H9 (cell line): ENCODE data around the gene CHN2. TPM values are rescaled to one million over a fixed set of nuclear protein-coding genes. Genes with fewer than 3 reads are reported as not detected.

Experiments
- DNase-seq: peaks from one replicate; pipeline ENCODE4 v3.0.0-alpha.2; 2017
- H2AFZ ChIP-seq: one replicate; pipeline ENCODE4 v1.6.1; 2013; ENCODE audit warnings: mild to moderate bottlenecking, low read length, control low read depth, moderate library complexity
- H2AK5ac ChIP-seq: 2 replicates; pipeline ENCODE4 v1.6.1; 2013; ENCODE audit warnings: low read length, control low read depth, mixed read lengths; ENCODE audit not compliant: insufficient read length
- H2BK120ac ChIP-seq: one replicate; pipeline ENCODE4 v1.6.1; 2013; ENCODE audit warnings: low read depth, mild to moderate bottlenecking, low read length, control low read depth, inconsistent platforms; ENCODE audit not compliant: poor library complexity, severe bottlenecking
- H2BK12ac ChIP-seq: 2 replicates; pipeline ENCODE4 v1.6.1; 2013; ENCODE audit warnings: low read length, control low read depth, mixed read lengths, low read depth; ENCODE audit not compliant: insufficient read length
- H2BK15ac ChIP-seq: 2 replicates; pipeline ENCODE4 v1.6.1; 2013; ENCODE audit warnings: low read depth, low read length, control low read depth
- H2BK20ac ChIP-seq: one replicate; pipeline ENCODE4 v1.6.1; 2013; ENCODE audit warnings: low read depth, mild to moderate bottlenecking, low read length, control low read depth, inconsistent platforms; ENCODE audit not compliant: poor library complexity, severe bottlenecking
- H2BK5ac ChIP-seq: 2 replicates; pipeline ENCODE4 v1.6.1; 2013; ENCODE audit warnings: low read length, control low read depth, mixed read lengths; ENCODE audit not compliant: insufficient read length
- H3K14ac ChIP-seq: 2 replicates; pipeline ENCODE4 v1.6.1; 2013; ENCODE audit warnings: low read length, control low read depth; ENCODE audit not compliant: insufficient read depth
- H3K18ac ChIP-seq: 2 replicates; pipeline ENCODE4 v1.6.1; 2013; ENCODE audit warnings: low read depth, mild to moderate bottlenecking, mixed read lengths, low read length, control low read depth; ENCODE audit not compliant: insufficient read length
- H3K23ac ChIP-seq: 2 replicates; pipeline ENCODE4 v1.6.1; 2013; ENCODE audit warnings: low read length, control low read depth, mixed read lengths, low read depth; ENCODE audit not compliant: insufficient read length
- H3K23me2 ChIP-seq: 2 replicates; pipeline ENCODE4 v1.6.1; 2013; ENCODE audit warnings: low read depth, mild to moderate bottlenecking, mixed read lengths, low read length, control low read depth; ENCODE audit not compliant: insufficient read length, poor library complexity, severe bottlenecking
- H3K27ac ChIP-seq: 2 replicates; pipeline ENCODE4 v1.5.1; 2013; ENCODE audit warnings: low read length, control low read depth, mixed read lengths, low read depth; ENCODE audit not compliant: insufficient read length
- H3K27me3 ChIP-seq: 2 replicates; pipeline ENCODE4 v1.6.1; 2013; ENCODE audit warnings: low read length, control low read depth, inconsistent platforms; ENCODE audit not compliant: insufficient read depth
- H3K4ac ChIP-seq: 2 replicates; pipeline ENCODE4 v1.6.1; 2013; ENCODE audit warnings: low read depth, mild to moderate bottlenecking, control low read depth, inconsistent platforms, low read length, moderate library complexity
- H3K4me1 ChIP-seq: 2 replicates; pipeline ENCODE4 v1.6.1; 2013; ENCODE audit warnings: low read length, control low read depth, inconsistent platforms; ENCODE audit not compliant: insufficient read depth
- H3K4me2 ChIP-seq: 2 replicates; pipeline ENCODE4 v1.6.1; 2013; ENCODE audit warnings: low read length, control low read depth, mixed read lengths; ENCODE audit not compliant: insufficient read length, insufficient read depth
- H3K56ac ChIP-seq: 2 replicates; pipeline ENCODE4 v1.6.1; 2013; ENCODE audit warnings: low read depth, mild to moderate bottlenecking, mixed read lengths, low read length, control low read depth; ENCODE audit not compliant: insufficient read length
- H3K79me1 ChIP-seq: 2 replicates; pipeline ENCODE4 v1.6.1; 2013; ENCODE audit warnings: low read depth, mild to moderate bottlenecking, moderate library complexity, low read length, control low read depth, inconsistent platforms; ENCODE audit not compliant: insufficient read depth, poor library complexity, severe bottlenecking
- H3K79me2 ChIP-seq: 2 replicates; pipeline ENCODE4 v1.6.1; 2013; ENCODE audit warnings: low read length, control low read depth, inconsistent platforms; ENCODE audit not compliant: insufficient read depth
- H3K9ac ChIP-seq: 2 replicates; pipeline ENCODE4 v1.6.1; 2013; ENCODE audit warnings: low read length, control low read depth, mixed read lengths; ENCODE audit not compliant: insufficient read length; ENCODE audit errors: extremely low read depth
- H3K9me3 ChIP-seq: one replicate; pipeline ENCODE4 v1.6.1; 2013; ENCODE audit warnings: low read depth, low read length, inconsistent platforms; ENCODE audit not compliant: control insufficient read depth
- H3T11ph ChIP-seq: one replicate; pipeline ENCODE4 v1.6.1; 2013; ENCODE audit warnings: mild to moderate bottlenecking, low read length, control low read depth, inconsistent platforms
- H4K20me1 ChIP-seq: one replicate; pipeline ENCODE4 v1.6.1; 2013; ENCODE audit not compliant: control insufficient read depth, insufficient read length, insufficient read depth
- H4K5ac ChIP-seq: 2 replicates; pipeline ENCODE4 v1.6.1; 2013; ENCODE audit warnings: low read depth, mild to moderate bottlenecking, mixed read lengths, low read length, control low read depth; ENCODE audit not compliant: insufficient read length
- H4K8ac ChIP-seq: replicated peaks from 2 replicates; pipeline ENCODE4 v1.6.1; 2013; ENCODE audit warnings: low read length, control low read depth, mixed read lengths, low read depth; ENCODE audit not compliant: insufficient read length
- H4K91ac ChIP-seq: 2 replicates; pipeline ENCODE4 v1.6.1; 2013; ENCODE audit warnings: low read depth, mild to moderate bottlenecking, moderate library complexity, mixed read lengths, low read length, control low read depth; ENCODE audit not compliant: insufficient read length
- H3K27ac Mint-ChIP-seq, 3 experiments: 2 replicates in 2 of 3; 3 replicates in 1 of 3; pipeline ENCODE4 v1.8.0; 2020 to 2021; ENCODE audit warnings: mixed read lengths in 3 of 3, mild to moderate bottlenecking in 1 of 3, moderate library complexity in 1 of 3
- H3K27me3 Mint-ChIP-seq: 2 replicates; pipeline ENCODE4 v1.8.0; 2021; ENCODE audit warnings: low read depth, mild to moderate bottlenecking, moderate library complexity, mixed read lengths
- H3K36me3 Mint-ChIP-seq, 3 experiments: 2 replicates in 2 of 3; 3 replicates in 1 of 3; pipeline ENCODE4 v1.8.0; 2020 to 2021; ENCODE audit warnings: low read depth in 3 of 3, mixed read lengths in 3 of 3; ENCODE audit not compliant: insufficient read depth in 1 of 3
- H3K4me1 Mint-ChIP-seq, 2 experiments: 2 replicates each; pipeline ENCODE4 v1.8.0; 2020; ENCODE audit warnings: mixed read lengths in 2 of 2
- H3K4me3 Mint-ChIP-seq, 2 experiments: 2 replicates in 1 of 2; 3 replicates in 1 of 2; pipeline ENCODE4 v1.8.0; 2020 to 2021; ENCODE audit warnings: mild to moderate bottlenecking in 2 of 2, mixed read lengths in 2 of 2, moderate library complexity in 1 of 2
- H3K9me3 Mint-ChIP-seq, 2 experiments: 2 replicates in 1 of 2; 3 replicates in 1 of 2; pipeline ENCODE4 v1.8.0; 2020; ENCODE audit warnings: mild to moderate bottlenecking in 2 of 2, mixed read lengths in 2 of 2, moderate library complexity in 1 of 2
- WGBS: extraction: QIAGEN DNeasy Blood & Tissue Kit; methylation state at CpG from one replicate; pipeline ENCODE4 v1.1.7; 2013; ENCODE audit warnings: missing lambda C conversion rate, low lambda C conversion rate, mixed read lengths; ENCODE audit not compliant: insufficient read length; ENCODE audit errors: extremely low coverage; 5-methylcytosine and 5-hydroxymethylcytosine counted together
- total RNA-seq: library from RNA; stranded (reverse); gene quantifications from 2 replicates; pipeline ENCODE4 v1.2.1, GENCODE V29; 2021
- TF ChIP-seq, protein P1 (sequence below): fragments of 200-600 bp; sonication (generic); conservative IDR thresholded peaks from 3 replicates; pipeline ENCODE4 v1.8.0; 2021; ENCODE audit warnings: antibody characterized with exemption, mild to moderate bottlenecking

The CHN2 gene
- total RNA-seq, 1 experiment from 2014 or later: 3.3 TPM

DNA sequence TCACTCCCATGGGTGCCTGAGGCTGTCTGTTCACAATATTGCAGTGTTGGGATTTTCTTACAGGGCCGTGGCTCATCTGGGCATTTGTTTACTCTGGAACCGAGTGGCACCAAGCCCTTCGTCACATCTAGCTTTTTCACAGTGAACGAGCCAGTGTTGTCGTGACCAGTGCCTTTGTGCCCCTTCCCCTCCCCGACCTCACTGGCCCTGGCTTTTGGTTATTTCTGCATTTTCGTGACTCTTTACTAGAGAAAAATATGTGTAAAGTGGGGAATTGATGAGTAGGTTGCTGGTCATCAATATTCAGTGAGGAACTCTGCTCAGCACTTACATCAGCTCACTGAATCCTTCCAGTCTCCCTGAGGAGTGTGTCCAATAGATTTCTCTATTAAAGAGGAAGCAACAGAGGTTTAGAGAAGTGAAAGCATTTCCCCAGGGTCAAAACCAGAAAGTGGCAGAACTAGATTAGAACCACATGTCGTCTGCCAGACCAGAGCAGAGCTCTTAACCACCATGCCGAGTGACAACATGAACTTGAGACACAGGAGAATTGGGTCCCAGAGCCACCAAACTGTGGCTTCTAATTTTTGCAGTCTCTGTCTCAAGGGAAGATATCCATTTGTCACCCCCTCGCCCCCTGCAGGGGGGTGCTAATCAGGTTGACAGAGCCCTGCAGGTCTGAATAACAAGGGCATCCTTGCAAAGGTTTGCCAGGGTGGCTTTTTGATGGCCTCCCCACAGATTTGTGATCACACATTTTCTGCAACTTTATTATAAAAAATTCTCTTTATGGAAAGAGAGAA lies 125.3 kb downstream of the CHN2 start:
- H3K79me2 ChIP-seq: no peaks in the 10 kb centered on the region
- no peaks in the 10 kb centered on the region for H3K27me3 ChIP-seq
- no peak overlapping the region for H2BK120ac ChIP-seq
- no peak overlapping the region for H3K4ac ChIP-seq
- H3K4me2 ChIP-seq: no peak overlapping the region
- H4K8ac ChIP-seq: no peak overlapping the region
- no peaks in the 10 kb centered on the region for H3K79me1 ChIP-seq
- H4K20me1 ChIP-seq: no peaks in the 10 kb centered on the region
- no peak overlapping the region for H2AFZ ChIP-seq
- H3K23me2 ChIP-seq: no peaks in the 10 kb centered on the region
- H4K5ac ChIP-seq: no peak overlapping the region
- no peaks in the 10 kb centered on the region for H3K9me3 ChIP-seq
- no peak overlapping the region for H2BK15ac ChIP-seq
- no peak overlapping the region for H3K56ac ChIP-seq
- Mint-ChIP-seq H3K4me1 (peaks cover 30% of the 10 kb centered on the region in 2 experiments), H3K36me3 (no peaks in the 10 kb centered on the region), H3K4me3 (no peak overlapping the region), H3K27me3 (no peaks in the 10 kb centered on the region), H3K9me3 (no peaks in the 10 kb centered on the region), H3K27ac (no peak overlapping the region)
- H3T11ph ChIP-seq: no peak overlapping the region
- no peak overlapping the region for H3K14ac ChIP-seq
- H2BK20ac ChIP-seq: no peak overlapping the region
- H2AK5ac ChIP-seq: no peak overlapping the region
- no peak overlapping the region for H2BK12ac ChIP-seq
- peaks cover 6% of the 10 kb centered on the region; the same call in 1 of the 2 replicates for H3K4me1 ChIP-seq
- no peak overlapping the region for H4K91ac ChIP-seq
- no peak overlapping the region for H3K9ac ChIP-seq
- H2BK5ac ChIP-seq: no peak overlapping the region
- WGBS: no CpG with 5 or more reads among the region's 10 CpGs
- no peak for DNase-seq
- no peak overlapping the region for H3K23ac ChIP-seq
- no peak overlapping the region for H3K27ac ChIP-seq
- no peak overlapping the region for H3K18ac ChIP-seq
- TF ChIP-seq, protein P1, sequence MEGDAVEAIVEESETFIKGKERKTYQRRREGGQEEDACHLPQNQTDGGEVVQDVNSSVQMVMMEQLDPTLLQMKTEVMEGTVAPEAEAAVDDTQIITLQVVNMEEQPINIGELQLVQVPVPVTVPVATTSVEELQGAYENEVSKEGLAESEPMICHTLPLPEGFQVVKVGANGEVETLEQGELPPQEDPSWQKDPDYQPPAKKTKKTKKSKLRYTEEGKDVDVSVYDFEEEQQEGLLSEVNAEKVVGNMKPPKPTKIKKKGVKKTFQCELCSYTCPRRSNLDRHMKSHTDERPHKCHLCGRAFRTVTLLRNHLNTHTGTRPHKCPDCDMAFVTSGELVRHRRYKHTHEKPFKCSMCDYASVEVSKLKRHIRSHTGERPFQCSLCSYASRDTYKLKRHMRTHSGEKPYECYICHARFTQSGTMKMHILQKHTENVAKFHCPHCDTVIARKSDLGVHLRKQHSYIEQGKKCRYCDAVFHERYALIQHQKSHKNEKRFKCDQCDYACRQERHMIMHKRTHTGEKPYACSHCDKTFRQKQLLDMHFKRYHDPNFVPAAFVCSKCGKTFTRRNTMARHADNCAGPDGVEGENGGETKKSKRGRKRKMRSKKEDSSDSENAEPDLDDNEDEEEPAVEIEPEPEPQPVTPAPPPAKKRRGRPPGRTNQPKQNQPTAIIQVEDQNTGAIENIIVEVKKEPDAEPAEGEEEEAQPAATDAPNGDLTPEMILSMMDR: peak; percentile 22; the same call in 1 of the 3 replicates
